DOHH2 (cell line): Measurements from ENCODE around the gene CTNNA2.

ENCODE experiments used
- H3F3A ChIP-seq: fragments of 200-600 bp; sonication (generic), shearing (Covaris generic); 2 replicates; pipeline ENCODE4 v1.6.0; 2016; ENCODE audit warnings: antibody characterized with exemption, mild to moderate bottlenecking; ENCODE audit not compliant: control insufficient read depth, insufficient read depth
- H3K27ac ChIP-seq: fragments of 200-600 bp; sonication (generic); 2 replicates; pipeline ENCODE4 v1.5.1; 2014; ENCODE audit warnings: low read depth, mild to moderate bottlenecking, low read length, moderate library complexity
- H3K27me3 ChIP-seq: fragments of 200-600 bp; sonication (generic); 2 replicates; pipeline ENCODE4 v1.6.1; 2014; ENCODE audit warnings: mild to moderate bottlenecking, low read length, mixed read lengths; ENCODE audit not compliant: control insufficient read depth
- H3K36me3 ChIP-seq: fragments of 200-600 bp; sonication (generic); 2 replicates; pipeline ENCODE4 v1.6.1; 2014; ENCODE audit warnings: mild to moderate bottlenecking, low read length, moderate library complexity, mixed read lengths; ENCODE audit not compliant: control insufficient read depth
- H3K4me1 ChIP-seq: fragments of 200-600 bp; sonication (generic); 2 replicates; pipeline ENCODE4 v1.6.1; 2014; ENCODE audit warnings: mild to moderate bottlenecking, low read length, mixed read lengths; ENCODE audit not compliant: control insufficient read depth
- H3K4me2 ChIP-seq: fragments of 200-600 bp; sonication (generic); 2 replicates; pipeline ENCODE4 v1.6.0; 2014; ENCODE audit warnings: mild to moderate bottlenecking, low read length, moderate library complexity
- H3K4me3 ChIP-seq: fragments of 200-600 bp; sonication (generic); 2 replicates; pipeline ENCODE4 v1.5.1; 2014; ENCODE audit warnings: mild to moderate bottlenecking, low read length, mixed read lengths
- H3K79me2 ChIP-seq: fragments of 200-600 bp; sonication (generic); 2 replicates; pipeline ENCODE4 v1.6.1; 2014; ENCODE audit warnings: mild to moderate bottlenecking, low read length, mixed read lengths; ENCODE audit not compliant: control insufficient read depth
- H3K9me2 ChIP-seq: fragments of 200-600 bp; sonication (generic); replicated peaks from 2 replicates; pipeline ENCODE4 v1.6.1; 2014; ENCODE audit warnings: mild to moderate bottlenecking, low read length, mixed read lengths; ENCODE audit not compliant: control insufficient read depth
- H3K9me3 ChIP-seq: fragments of 200-600 bp; sonication (generic); 2 replicates; pipeline ENCODE4 v1.6.1; 2014; ENCODE audit warnings: antibody characterized with exemption, low read length, mixed read lengths; ENCODE audit not compliant: control insufficient read depth, insufficient read depth
- H4K20me1 ChIP-seq: fragments of 200-600 bp; sonication (generic); 2 replicates; pipeline ENCODE4 v1.6.0; 2014; ENCODE audit warnings: low read depth, mild to moderate bottlenecking, antibody characterized with exemption, low read length, moderate library complexity; ENCODE audit not compliant: control insufficient read depth, insufficient read depth
- EZH2phosphoT487 ChIP-seq: fragments of 200-600 bp; sonication (generic); IDR thresholded peaks from 2 replicates; pipeline ENCODE4 v1.6.1; 2017; ENCODE audit warnings: borderline replicate concordance, mild to moderate bottlenecking, antibody characterized with exemption, low read length, moderate library complexity, mixed read lengths
- TF ChIP-seq, protein P1 (sequence below): fragments of 200-600 bp; sonication (generic); IDR thresholded peaks from one replicate; pipeline ENCODE4 v1.5.1; 2014; ENCODE audit warnings: antibody characterized with exemption, mild to moderate bottlenecking, low read depth, low read length; ENCODE audit not compliant: poor library complexity, severe bottlenecking

Gene CTNNA2

GRCh38 chr2:79552653-79553052, 39.8 kb downstream of the CTNNA2 start:
- Histone ChIP-seq H3K4me2 (no peak overlapping the region), H4K20me1 (no peaks in the 10 kb centered on the region), H3K27me3 (no peaks in the 10 kb centered on the region), H3K27ac (no peak overlapping the region), H3K4me1 (no peaks in the 10 kb centered on the region), H3K36me3 (no peaks in the 10 kb centered on the region), H3K4me3 (no peak overlapping the region), H3K9me3 (peaks cover 9% of the 10 kb centered on the region; the same call in 1 of the 2 replicates), H3F3A (no peaks in the 10 kb centered on the region), H3K9me2 (no peaks in the 10 kb centered on the region), H3K79me2 (no peaks in the 10 kb centered on the region)
- TF ChIP-seq, protein P1, sequence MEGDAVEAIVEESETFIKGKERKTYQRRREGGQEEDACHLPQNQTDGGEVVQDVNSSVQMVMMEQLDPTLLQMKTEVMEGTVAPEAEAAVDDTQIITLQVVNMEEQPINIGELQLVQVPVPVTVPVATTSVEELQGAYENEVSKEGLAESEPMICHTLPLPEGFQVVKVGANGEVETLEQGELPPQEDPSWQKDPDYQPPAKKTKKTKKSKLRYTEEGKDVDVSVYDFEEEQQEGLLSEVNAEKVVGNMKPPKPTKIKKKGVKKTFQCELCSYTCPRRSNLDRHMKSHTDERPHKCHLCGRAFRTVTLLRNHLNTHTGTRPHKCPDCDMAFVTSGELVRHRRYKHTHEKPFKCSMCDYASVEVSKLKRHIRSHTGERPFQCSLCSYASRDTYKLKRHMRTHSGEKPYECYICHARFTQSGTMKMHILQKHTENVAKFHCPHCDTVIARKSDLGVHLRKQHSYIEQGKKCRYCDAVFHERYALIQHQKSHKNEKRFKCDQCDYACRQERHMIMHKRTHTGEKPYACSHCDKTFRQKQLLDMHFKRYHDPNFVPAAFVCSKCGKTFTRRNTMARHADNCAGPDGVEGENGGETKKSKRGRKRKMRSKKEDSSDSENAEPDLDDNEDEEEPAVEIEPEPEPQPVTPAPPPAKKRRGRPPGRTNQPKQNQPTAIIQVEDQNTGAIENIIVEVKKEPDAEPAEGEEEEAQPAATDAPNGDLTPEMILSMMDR, result no peak
- no peak for TF ChIP-seq EZH2phosphoT487

- no peaks in the 10 kb centered on the region for H3K4me1 ChIP-seq
- TF ChIP-seq, protein P1, result no peak
- no peak for TF ChIP-seq EZH2phosphoT487
- H3K4me3 ChIP-seq, result no peak overlapping the region
- H3K4me2 ChIP-seq, result no peak overlapping the region
- H3K9me2 ChIP-seq, result no peaks in the 10 kb centered on the region
- peaks cover 8% of the 10 kb centered on the region; the same call in 1 of the 2 replicates for H3K9me3 ChIP-seq
- H3F3A ChIP-seq, result no peaks in the 10 kb centered on the region
- H3K27ac ChIP-seq, result no peak overlapping the region
- H3K79me2 ChIP-seq, result no peaks in the 10 kb centered on the region
- H3K27me3 ChIP-seq, result no peaks in the 10 kb centered on the region
- no peaks in the 10 kb centered on the region for H4K20me1 ChIP-seq
- no peaks in the 10 kb centered on the region for H3K36me3 ChIP-seq
Observed at GRCh38 chr2:79554899-79555298, 42.0 kb downstream of the CTNNA2 start.

GRCh38 chr2:79564065-79564464, 51.2 kb downstream of the CTNNA2 start:
- no peaks in the 10 kb centered on the region for H3F3A ChIP-seq
- H3K27me3 ChIP-seq, result no peaks in the 10 kb centered on the region
- H4K20me1 ChIP-seq, result no peaks in the 10 kb centered on the region
- H3K9me3 ChIP-seq, result no peaks in the 10 kb centered on the region
- H3K4me3 ChIP-seq, result no peak overlapping the region
- H3K9me2 ChIP-seq, result no peaks in the 10 kb centered on the region
- no peak for TF ChIP-seq EZH2phosphoT487
- TF ChIP-seq, protein P1, result no peak
- H3K27ac ChIP-seq, result no peak overlapping the region
- no peak overlapping the region for H3K4me2 ChIP-seq
- no peaks in the 10 kb centered on the region for H3K79me2 ChIP-seq
- no peaks in the 10 kb centered on the region for H3K4me1 ChIP-seq
- no peaks in the 10 kb centered on the region for H3K36me3 ChIP-seq

DNA sequence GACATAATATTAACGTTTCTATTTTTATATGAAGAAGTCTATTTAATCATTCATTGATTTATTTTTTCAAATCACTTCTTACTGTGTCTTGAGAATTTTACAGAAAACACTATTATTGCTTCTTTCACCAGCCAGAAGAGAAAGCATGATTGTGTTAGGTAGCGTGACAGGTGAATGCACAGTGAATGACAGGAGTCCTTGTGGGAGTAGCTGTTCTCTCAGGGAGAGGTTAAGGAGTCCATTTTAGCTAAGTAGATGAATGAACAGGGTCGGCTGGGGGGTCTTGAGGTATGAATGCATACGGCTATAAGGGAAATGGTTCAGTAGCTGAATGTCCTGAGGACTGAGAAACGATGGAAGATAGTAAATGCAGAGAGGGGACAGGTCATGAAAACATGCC, 56.2 kb downstream of the CTNNA2 start:
- H3K9me3 ChIP-seq, result no peaks in the 10 kb centered on the region
- no peaks in the 10 kb centered on the region for H3F3A ChIP-seq
- H3K4me3 ChIP-seq, result no peak overlapping the region
- TF ChIP-seq, protein P1, result no peak
- TF ChIP-seq EZH2phosphoT487, result no peak
- H3K4me2 ChIP-seq, result no peak overlapping the region
- H3K27ac ChIP-seq, result no peak overlapping the region
- no peaks in the 10 kb centered on the region for H3K27me3 ChIP-seq
- H3K36me3 ChIP-seq, result no peaks in the 10 kb centered on the region
- no peaks in the 10 kb centered on the region for H3K4me1 ChIP-seq
- H3K9me2 ChIP-seq, result no peaks in the 10 kb centered on the region
- H3K79me2 ChIP-seq, result no peaks in the 10 kb centered on the region
- no peaks in the 10 kb centered on the region for H4K20me1 ChIP-seq
